Mesenchymal stem cell (in vitro differentiated cells and primary cell): ENCODE measurements around the gene ATR.

ENCODE experiments used
- DNase-seq: peaks from one replicate; pipeline ENCODE4 v3.0.0-alpha.2; 2013
- H2AFZ ChIP-seq: one replicate; pipeline ENCODE4 v1.6.1; 2013; ENCODE audit warnings: low read depth, mild to moderate bottlenecking, control low read depth, inconsistent platforms, low read length, moderate library complexity
- H2AK5ac ChIP-seq: 2 replicates; pipeline ENCODE4 v1.6.1; 2013; ENCODE audit warnings: low read length, moderate library complexity, mild to moderate bottlenecking, inconsistent platforms; ENCODE audit not compliant: severe bottlenecking
- H2BK120ac ChIP-seq: one replicate; pipeline ENCODE4 v1.6.1; 2013; ENCODE audit warnings: low read depth, mild to moderate bottlenecking, inconsistent platforms, low read length, moderate library complexity
- H2BK12ac ChIP-seq, 2 experiments: one replicate each; pipeline ENCODE4 v1.6.1; 2013; ENCODE audit warnings: inconsistent platforms in 2 of 2, low read length in 2 of 2, mild to moderate bottlenecking in 2 of 2, moderate library complexity in 2 of 2, control low read depth in 1 of 2
- H2BK15ac ChIP-seq: one replicate; pipeline ENCODE4 v1.6.1; 2013; ENCODE audit warnings: mild to moderate bottlenecking, low read depth, inconsistent platforms; ENCODE audit not compliant: poor library complexity, severe bottlenecking
- H2BK5ac ChIP-seq: 2 replicates; pipeline ENCODE4 v1.6.1; 2013; ENCODE audit warnings: low read depth, mild to moderate bottlenecking, low read length, control low read depth, inconsistent platforms; ENCODE audit not compliant: poor library complexity, severe bottlenecking
- H3K14ac ChIP-seq, 2 experiments: one replicate each; pipeline ENCODE4 v1.6.1; 2013; ENCODE audit warnings: inconsistent platforms in 2 of 2, low read length in 2 of 2, control low read depth in 1 of 2, mild to moderate bottlenecking in 1 of 2, moderate library complexity in 1 of 2
- H3K18ac ChIP-seq, 2 experiments: one replicate each; pipeline ENCODE4 v1.6.1; 2013; ENCODE audit warnings: inconsistent platforms in 2 of 2, low read length in 2 of 2, control low read depth in 1 of 2, low read depth in 1 of 2, mild to moderate bottlenecking in 1 of 2
- H3K23ac ChIP-seq, 2 experiments: one replicate each; pipeline ENCODE4 v1.6.1; 2013; ENCODE audit warnings: inconsistent platforms in 2 of 2, low read length in 2 of 2, mild to moderate bottlenecking in 2 of 2, moderate library complexity in 2 of 2, control low read depth in 1 of 2
- H3K27ac ChIP-seq: 2 replicates; pipeline ENCODE4 v1.5.1; 2013; ENCODE audit warnings: mild to moderate bottlenecking, moderate library complexity, low read length, control low read depth, inconsistent platforms; ENCODE audit not compliant: poor library complexity, severe bottlenecking
- H3K27me3 ChIP-seq, 2 experiments: 2 replicates each; pipeline versions ENCODE4 v1.6.1 to v1.7.0; 2013; ENCODE audit warnings: low read length in 2 of 2, mild to moderate bottlenecking in 2 of 2, moderate library complexity in 2 of 2, control low read depth in 1 of 2, inconsistent platforms in 1 of 2; ENCODE audit not compliant: control insufficient read depth in 1 of 2, insufficient read depth in 1 of 2
- H3K36me3 ChIP-seq, 2 experiments: 2 replicates each; pipeline versions ENCODE4 v1.6.1 to v1.7.0; 2013; ENCODE audit warnings: low read length in 2 of 2, control low read depth in 1 of 2, inconsistent platforms in 1 of 2, low read depth in 1 of 2, mild to moderate bottlenecking in 1 of 2; ENCODE audit not compliant: insufficient read depth in 2 of 2, control insufficient read depth in 1 of 2
- H3K4ac ChIP-seq, 2 experiments: one replicate each; pipeline ENCODE4 v1.6.1; 2013; ENCODE audit warnings: inconsistent platforms in 2 of 2, low read length in 2 of 2, mild to moderate bottlenecking in 2 of 2, moderate library complexity in 2 of 2, control low read depth in 1 of 2, low read depth in 1 of 2
- H3K4me1 ChIP-seq: 2 replicates; pipeline ENCODE4 v1.6.1; 2013; ENCODE audit warnings: low read depth, low read length, control low read depth; ENCODE audit not compliant: control insufficient read depth, insufficient read depth
- H3K4me2 ChIP-seq: 2 replicates; pipeline ENCODE4 v1.6.1; 2013; ENCODE audit warnings: low read length, mild to moderate bottlenecking, inconsistent platforms; ENCODE audit not compliant: poor library complexity, severe bottlenecking
- H3K4me3 ChIP-seq, 2 experiments: 2 replicates each; pipeline versions ENCODE4 v1.5.1 to v1.7.0; 2013; ENCODE audit warnings: low read length in 2 of 2, mild to moderate bottlenecking in 2 of 2, control low read depth in 1 of 2, low read depth in 1 of 2; ENCODE audit not compliant: insufficient read depth in 1 of 2
- H3K79me1 ChIP-seq: replicated peaks from 2 replicates; pipeline ENCODE4 v1.6.1; 2013; ENCODE audit warnings: mild to moderate bottlenecking, control low read depth, low read length, inconsistent platforms; ENCODE audit not compliant: poor library complexity, severe bottlenecking
- H3K9ac ChIP-seq: 2 replicates; pipeline ENCODE4 v1.7.0; 2013; ENCODE audit warnings: mild to moderate bottlenecking, low read length, moderate library complexity
- H3K9me3 ChIP-seq: 2 replicates; pipeline ENCODE4 v1.7.0; 2013; ENCODE audit warnings: mild to moderate bottlenecking, low read length; ENCODE audit not compliant: control insufficient read depth
- H4K8ac ChIP-seq: one replicate; pipeline ENCODE4 v1.6.1; 2013; ENCODE audit warnings: inconsistent platforms, mild to moderate bottlenecking, low read length, moderate library complexity
- H4K91ac ChIP-seq: one replicate; pipeline ENCODE4 v1.6.1; 2013; ENCODE audit warnings: mild to moderate bottlenecking, low read length, inconsistent platforms
- WGBS: methylation state at CpG from one replicate; pipeline ENCODE4 v1.1.7; 2013; ENCODE audit warnings: mixed read lengths; 5-methylcytosine and 5-hydroxymethylcytosine counted together

ATR gene

DNA sequence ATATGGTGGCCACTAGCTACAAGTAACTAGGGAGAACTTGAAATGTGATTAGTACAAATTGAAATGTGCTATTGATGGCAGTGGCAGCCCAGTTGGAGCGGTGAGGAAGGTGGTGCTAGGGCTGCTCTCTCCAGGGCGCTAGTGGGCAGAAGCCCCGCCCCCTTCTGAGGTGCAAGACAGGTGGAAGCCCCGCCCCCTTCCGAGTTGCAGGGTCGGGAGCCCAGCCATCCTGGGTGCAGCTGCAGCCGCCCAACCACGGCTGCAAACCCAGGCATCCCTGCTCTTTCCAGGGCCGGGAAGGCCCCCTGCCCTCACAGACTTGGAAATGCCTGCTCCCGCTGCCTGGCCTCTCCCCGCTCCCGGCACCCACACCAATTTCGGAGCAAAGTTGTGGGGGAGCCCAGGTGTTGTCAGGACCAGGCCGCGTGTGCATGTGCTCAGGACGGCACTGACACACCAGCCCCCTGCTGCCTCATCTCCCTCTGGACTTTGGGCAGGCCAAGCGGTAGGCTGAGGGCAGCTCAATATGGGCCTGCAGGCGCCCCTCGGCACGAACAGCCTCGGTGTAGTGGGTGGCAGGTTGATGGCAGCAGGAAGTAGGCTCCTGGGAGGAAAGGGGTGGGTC lies 10.0 kb downstream of the ATR start:
- no peak overlapping the region for H4K8ac ChIP-seq
- H2AK5ac ChIP-seq: no peak overlapping the region
- peak overlapping the region in 1 of 2 experiments; percentile 35 for H3K18ac ChIP-seq
- no peaks in the 10 kb centered on the region for H3K9me3 ChIP-seq
- H3K23ac ChIP-seq: no peak overlapping the region
- no peak overlapping the region for H3K27ac ChIP-seq
- 88% methylated on average over 21 of the region's 21 CpGs for WGBS
- no peak overlapping the region for H3K4me2 ChIP-seq
- peaks cover 6% of the 10 kb centered on the region for H3K4me1 ChIP-seq
- no peak for DNase-seq
- no peak overlapping the region for H3K9ac ChIP-seq
- no peak overlapping the region for H2BK5ac ChIP-seq
- no peak overlapping the region for H2BK120ac ChIP-seq
- no peak overlapping the region for H3K4ac ChIP-seq
- no peak overlapping the region for H2AFZ ChIP-seq
- no peak overlapping the region for H2BK15ac ChIP-seq
- H4K91ac ChIP-seq: peak overlapping the region; percentile 72
- no peak overlapping the region for H3K14ac ChIP-seq
- no peak overlapping the region for H3K4me3 ChIP-seq
- H3K79me1 ChIP-seq: peaks cover 29% of the 10 kb centered on the region
- no peaks in the 10 kb centered on the region for H3K27me3 ChIP-seq
- H3K36me3 ChIP-seq: peaks cover 5 to 30% of the 10 kb centered on the region in 2 experiments
- H2BK12ac ChIP-seq: no peak overlapping the region

DNA sequence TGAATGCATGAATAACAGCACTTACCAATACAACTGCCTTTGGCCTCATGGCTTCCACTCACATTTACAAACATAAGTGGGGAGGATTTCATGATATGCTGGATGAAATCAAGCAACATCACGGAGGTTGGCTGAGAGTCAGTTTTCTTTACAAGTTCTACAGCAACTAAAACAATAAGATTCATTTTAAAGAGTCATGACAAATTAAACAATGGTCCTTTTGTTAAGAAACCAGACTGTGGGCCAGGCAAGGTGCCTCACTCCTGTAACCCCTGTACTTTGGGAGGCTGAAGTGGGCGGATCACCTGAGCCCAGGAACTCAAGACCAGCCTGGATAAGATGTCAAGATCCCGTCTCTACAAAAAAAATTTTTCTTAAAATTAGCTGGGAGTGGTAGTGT lies 12.4 kb downstream of the ATR start:
- no peak overlapping the region for H3K23ac ChIP-seq
- H3K4me1 ChIP-seq: peaks cover 6% of the 10 kb centered on the region
- H3K79me1 ChIP-seq: peaks cover 23% of the 10 kb centered on the region
- no peak overlapping the region for H2BK5ac ChIP-seq
- no peak overlapping the region for H2BK15ac ChIP-seq
- no peak overlapping the region for H4K91ac ChIP-seq
- DNase-seq: no peak
- no peak overlapping the region for H3K4me2 ChIP-seq
- H2AK5ac ChIP-seq: no peak overlapping the region
- no peak overlapping the region for H2AFZ ChIP-seq
- H3K27ac ChIP-seq: no peak overlapping the region
- no peak overlapping the region for H4K8ac ChIP-seq
- WGBS: 100% methylated on average over 2 of the region's 3 CpGs
- H2BK120ac ChIP-seq: no peak overlapping the region
- no peak overlapping the region for H3K9ac ChIP-seq
- no peak overlapping the region for H3K4me3 ChIP-seq
- H3K27me3 ChIP-seq: no peaks in the 10 kb centered on the region
- no peak overlapping the region for H3K4ac ChIP-seq
- no peak overlapping the region for H3K18ac ChIP-seq
- H2BK12ac ChIP-seq: no peak overlapping the region
- H3K36me3 ChIP-seq: peaks cover 5 to 53% of the 10 kb centered on the region in 2 experiments
- H3K9me3 ChIP-seq: no peaks in the 10 kb centered on the region
- no peak overlapping the region for H3K14ac ChIP-seq

DNA sequence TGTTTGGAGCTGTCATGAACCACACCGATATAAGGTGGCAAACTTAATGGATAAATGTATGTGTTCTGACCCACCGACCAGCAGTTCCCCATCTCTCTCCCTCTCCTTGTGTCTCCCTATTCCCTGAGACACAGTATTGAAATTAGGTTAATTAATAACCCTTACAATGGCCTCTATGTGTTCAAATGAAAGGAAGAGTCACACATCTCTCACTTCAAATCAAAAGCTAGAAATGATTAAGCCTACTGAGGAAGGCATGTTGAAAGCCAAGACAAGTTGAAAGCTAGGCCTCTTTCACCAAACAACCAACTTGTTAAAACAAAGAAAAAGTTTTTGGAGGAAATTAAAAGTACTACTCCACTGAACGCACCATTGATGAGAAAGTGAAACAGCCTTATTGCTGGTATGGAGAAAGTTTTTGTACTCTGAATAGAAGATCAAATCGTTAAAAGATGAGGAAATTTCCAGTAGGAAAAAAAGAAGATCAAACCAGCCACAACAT lies 15.0 kb downstream of the ATR start:
- Histone ChIP-seq H3K79me1 (peaks cover 16% of the 10 kb centered on the region), H3K23ac (no peak overlapping the region), H4K91ac (no peak overlapping the region), H3K4ac (no peak overlapping the region), H3K36me3 (peaks cover 3 to 68% of the 10 kb centered on the region in 2 experiments), H3K27me3 (no peaks in the 10 kb centered on the region), H4K8ac (no peak overlapping the region), H2BK15ac (no peak overlapping the region), H3K9me3 (no peaks in the 10 kb centered on the region), H3K14ac (no peak overlapping the region), H2BK12ac (no peak overlapping the region), H3K18ac (no peak overlapping the region), H3K9ac (no peak overlapping the region), H2AFZ (no peak overlapping the region), H3K4me2 (no peak overlapping the region), H2AK5ac (no peak overlapping the region), H3K27ac (peak overlapping the region; percentile 13), H2BK120ac (no peak overlapping the region), H3K4me1 (peaks cover 2% of the 10 kb centered on the region), H2BK5ac (no peak overlapping the region), H3K4me3 (no peak overlapping the region)
- 100% methylated on average over 2 of the region's 4 CpGs for WGBS
- DNase-seq: no peak

DNA sequence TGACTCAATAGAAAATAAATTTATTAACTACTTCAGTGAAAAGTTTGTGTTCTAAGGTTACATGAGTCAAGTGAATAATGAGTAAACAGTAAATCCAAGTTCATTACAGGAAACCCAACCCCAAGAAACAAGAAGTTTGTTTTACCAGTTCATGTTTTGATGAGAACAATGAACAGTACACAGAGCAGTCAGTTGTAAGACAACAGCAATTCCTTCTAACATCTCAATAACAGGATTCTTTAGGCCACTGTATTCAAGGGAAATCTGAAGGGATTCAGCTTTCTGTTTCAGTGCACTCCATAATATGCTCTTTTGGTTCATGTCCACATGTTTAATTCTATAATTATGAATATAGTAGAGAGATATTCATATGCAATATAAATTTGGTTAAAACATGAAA lies 18.4 kb downstream of the ATR start:
- Histone ChIP-seq H2AK5ac (no peak overlapping the region), H2BK15ac (no peak overlapping the region), H2BK5ac (no peak overlapping the region), H2BK120ac (no peak overlapping the region), H3K4me2 (no peak overlapping the region), H3K4me1 (no peaks in the 10 kb centered on the region), H4K91ac (no peak overlapping the region), H3K4ac (no peak overlapping the region), H3K36me3 (peaks cover 4 to 90% of the 10 kb centered on the region in 2 experiments), H3K18ac (no peak overlapping the region), H3K27ac (no peak overlapping the region), H3K23ac (no peak overlapping the region), H3K9me3 (no peaks in the 10 kb centered on the region), H3K27me3 (no peaks in the 10 kb centered on the region), H3K14ac (no peak overlapping the region), H2AFZ (no peak overlapping the region), H3K79me1 (peaks cover 4% of the 10 kb centered on the region), H2BK12ac (no peak overlapping the region), H4K8ac (no peak overlapping the region), H3K9ac (no peak overlapping the region), H3K4me3 (no peak overlapping the region)
- DNase-seq: no peak
